ENCODE results near the gene SAG. TPM values are rescaled to one million over a fixed set of nuclear protein-coding genes. Genes with fewer than 3 reads are reported as not detected.

The SAG gene
- total and polyA plus RNA-seq, 12 donors: 0.06 to 0.20 TPM; not detected in 10

- no peaks in the 10 kb centered on the region for H3K36me3 ChIP-seq (replicated peaks in 1 of 2)
- H3K9me3 ChIP-seq (replicated peaks in 1 of 3): no peaks in the 10 kb centered on the region
- TF ChIP-seq CTCF (IDR thresholded peaks at IDR 0.05) (no peak), POLR2A (IDR thresholded peaks at IDR 0.05) (no peak)
- no peaks in the 10 kb centered on the region for H3K27me3 ChIP-seq
- H3K4me1 ChIP-seq (replicated peaks in 1 of 2): no peaks in the 10 kb centered on the region
- DNase-seq: no peak
- WGBS, 4 donors: 92 to 97% (median 95%) methylated on average over 4 of the region's 4 CpGs
- H3K27ac ChIP-seq: no peak overlapping the region
- intact Hi-C loops (cut with DNase I): no loop called here
- H3K4me3 ChIP-seq: no peak overlapping the region
Observed at GRCh38 chr2:233381638-233381995, 74.0 kb downstream of the SAG start.

GRCh38 chr2:233384015-233384414, 76.4 kb downstream of the SAG start:
- 86 to 94% (median 91%) methylated on average over 10 of the region's 10 CpGs for WGBS, 4 donors
- intact Hi-C loops (cut with DNase I): no loop called here
- no peaks in the 10 kb centered on the region for H3K27me3 ChIP-seq
- H3K36me3 ChIP-seq (replicated peaks in 1 of 2): no peaks in the 10 kb centered on the region
- DNase-seq: no peak
- TF ChIP-seq CTCF (IDR thresholded peaks at IDR 0.05) (no peak), POLR2A (IDR thresholded peaks at IDR 0.05) (no peak)
- no peak overlapping the region for H3K4me3 ChIP-seq
- H3K4me1 ChIP-seq (replicated peaks in 1 of 2): peaks cover 16 to 19% of the 10 kb centered on the region in 2 donors
- H3K9me3 ChIP-seq (replicated peaks in 1 of 3): no peaks in the 10 kb centered on the region
- no peak overlapping the region for H3K27ac ChIP-seq

GRCh38 chr2:233384811-233385488, 77.3 kb downstream of the SAG start:
- H3K4me1 ChIP-seq (replicated peaks in 1 of 2): peaks cover 16 to 19% of the 10 kb centered on the region in 2 donors
- no peaks in the 10 kb centered on the region for H3K36me3 ChIP-seq (replicated peaks in 1 of 2)
- H3K4me3 ChIP-seq: no peak overlapping the region
- H3K9me3 ChIP-seq (replicated peaks in 1 of 3): no peaks in the 10 kb centered on the region
- DNase-seq: no peak
- no peak for TF ChIP-seq POLR2A (IDR thresholded peaks at IDR 0.05)
- no peak for TF ChIP-seq CTCF (IDR thresholded peaks at IDR 0.05)
- no peak overlapping the region for H3K27ac ChIP-seq
- WGBS, 4 donors: 85 to 93% (median 87%) methylated on average over 12 of the region's 12 CpGs
- intact Hi-C loops (cut with DNase I): no loop called here
- no peaks in the 10 kb centered on the region for H3K27me3 ChIP-seq

- H3K27me3 ChIP-seq: no peaks in the 10 kb centered on the region
- no peak for DNase-seq
- peaks cover 16 to 19% of the 10 kb centered on the region in 2 donors for H3K4me1 ChIP-seq (replicated peaks in 1 of 2)
- 77 to 85% (median 82%) methylated on average over 13 to 14 of the region's 14 CpGs for WGBS, 4 donors
- H3K4me3 ChIP-seq: no peak overlapping the region
- H3K27ac ChIP-seq: no peak overlapping the region
- no peaks in the 10 kb centered on the region for H3K9me3 ChIP-seq (replicated peaks in 1 of 3)
- TF ChIP-seq CTCF (IDR thresholded peaks at IDR 0.05) (no peak), POLR2A (IDR thresholded peaks at IDR 0.05) (no peak)
- intact Hi-C loops (cut with DNase I): no loop called here
- H3K36me3 ChIP-seq (replicated peaks in 1 of 2): peaks cover 0 to 2% of the 10 kb centered on the region in 2 donors
Observed at GRCh38 chr2:233385489-233386044, 78.0 kb downstream of the SAG start.

Measured in adrenal gland (tissue), 12 donors.